HL-60/S4 treated with retinoic acid at 250 ng/mL for 4 days and 3 days (cell line): ENCODE data around the gene TAPT1.
"Not testable (repeated sequence)": the region's sequence is repeated elsewhere in the genome, so short reads cannot be mapped to it uniquely, and the experiment has no call there.

Source experiments
- in situ Hi-C: fragments of 300-500 bp; cut with MboI; formaldehyde crosslinking; loops from 2 replicates; pipeline ENCODE4 v1.7.0; 2022; ENCODE audit warnings: low sequenced_read_pairs

Gene TAPT1

GRCh38 chr4:16218950-16219349, 7.3 kb downstream of the TAPT1 start:
- in situ Hi-C loops: no loop called here

- in situ Hi-C loops: no loop called here
These were observed 8.8 kb downstream of the TAPT1 start for GRCh38 chr4:16217300-16218051.

GRCh38 chr4:16213121-16213520, 13.2 kb downstream of the TAPT1 start:
- in situ Hi-C loops: no loop called here

- in situ Hi-C loops: no loop called here
These were observed 14.0 kb downstream of the TAPT1 start for GRCh38 chr4:16212138-16212782.

GRCh38 chr4:16207409-16207808, 18.9 kb downstream of the TAPT1 start:
- in situ Hi-C loops: no loop called here

GRCh38 chr4:16206848-16207247, 19.4 kb downstream of the TAPT1 start:
- in situ Hi-C loops: no loop called here

- in situ Hi-C loops: no loop called here
These were observed 20.0 kb downstream of the TAPT1 start for GRCh38 chr4:16206301-16206700.

- in situ Hi-C loops: no loop called here
These were observed 20.7 kb downstream of the TAPT1 start for GRCh38 chr4:16205298-16206164.

GRCh38 chr4:16204505-16204904, 21.8 kb downstream of the TAPT1 start:
- in situ Hi-C loops: no loop called here

GRCh38 chr4:16203083-16203482, 23.2 kb downstream of the TAPT1 start:
- in situ Hi-C loops: no loop called here

GRCh38 chr4:16202598-16202997, 23.7 kb downstream of the TAPT1 start:
- in situ Hi-C loops: no loop called here

GRCh38 chr4:16199093-16199492, 27.2 kb downstream of the TAPT1 start:
- in situ Hi-C loops: no loop called here

GRCh38 chr4:16197876-16198665, 28.2 kb downstream of the TAPT1 start:
- in situ Hi-C loops: no loop called here

- in situ Hi-C loops: no loop called here
These were observed 29.5 kb downstream of the TAPT1 start for GRCh38 chr4:16196482-16197393.

GRCh38 chr4:16195209-16195608, 31.1 kb downstream of the TAPT1 start:
- in situ Hi-C loops: no loop called here

- in situ Hi-C loops: not testable (repeated sequence)
These were observed 31.5 kb downstream of the TAPT1 start for GRCh38 chr4:16194798-16195197.

- in situ Hi-C loops: no loop called here
These were observed 32.1 kb downstream of the TAPT1 start for GRCh38 chr4:16194214-16194613.

GRCh38 chr4:16192631-16193518, 33.4 kb downstream of the TAPT1 start:
- in situ Hi-C loops: no loop called here

- in situ Hi-C loops: no loop called here
These were observed 34.2 kb downstream of the TAPT1 start for GRCh38 chr4:16192057-16192456.
